ENCODE measurements around the gene PRRT3.
"Not testable (repeated sequence)": the region's sequence is repeated elsewhere in the genome, so short reads cannot be mapped to it uniquely, and the experiment has no call there.

The PRRT3 gene

GRCh38 chr3:9918261-9919038, 33.8 kb downstream of the PRRT3 start:
- in situ Hi-C loops (cut with HindIII; ENCODE audit: low sequenced_read_pairs), result no loop called here

GRCh38 chr3:9917820-9918219, 34.4 kb downstream of the PRRT3 start:
- in situ Hi-C loops (cut with HindIII; ENCODE audit: low sequenced_read_pairs), result no loop called here

- in situ Hi-C loops (cut with HindIII; ENCODE audit: low sequenced_read_pairs), result no loop called here
Measured at GRCh38 chr3:9916734-9917680, 35.2 kb downstream of the PRRT3 start, which contains the start of gene IL17RC. IL17RC (plus strand) TSS chr3:9917098; CDS start chr3:9917316, 218 bp downstream.

- in situ Hi-C loops (cut with HindIII; ENCODE audit: low sequenced_read_pairs), result no loop called here
Measured at GRCh38 chr3:9916346-9916733, 35.9 kb downstream of the PRRT3 start.

GRCh38 chr3:9915254-9916141, 36.7 kb downstream of the PRRT3 start:
- in situ Hi-C loops (cut with HindIII; ENCODE audit: low sequenced_read_pairs), result no loop called here

GRCh38 chr3:9914559-9915253, 37.5 kb downstream of the PRRT3 start:
- in situ Hi-C loops (cut with HindIII; ENCODE audit: low sequenced_read_pairs), result no loop called here

GRCh38 chr3:9914011-9914410, 38.2 kb downstream of the PRRT3 start:
- in situ Hi-C loops (cut with HindIII; ENCODE audit: low sequenced_read_pairs), result no loop called here

GRCh38 chr3:9913601-9914000, 38.6 kb downstream of the PRRT3 start:
- in situ Hi-C loops (cut with HindIII; ENCODE audit: low sequenced_read_pairs), result no loop called here

GRCh38 chr3:9912294-9912935, 39.8 kb downstream of the PRRT3 start:
- in situ Hi-C loops (cut with HindIII; ENCODE audit: low sequenced_read_pairs), result no loop called here

GRCh38 chr3:9911863-9912262, 40.3 kb downstream of the PRRT3 start:
- in situ Hi-C loops (cut with HindIII; ENCODE audit: low sequenced_read_pairs), result no loop called here

GRCh38 chr3:9909221-9910013, 42.8 kb downstream of the PRRT3 start:
- in situ Hi-C loops (cut with HindIII; ENCODE audit: low sequenced_read_pairs), result no loop called here

GRCh38 chr3:9908286-9908685, 43.9 kb downstream of the PRRT3 start:
- in situ Hi-C loops (cut with HindIII; ENCODE audit: low sequenced_read_pairs), result no loop called here

- in situ Hi-C loops (cut with HindIII; ENCODE audit: low sequenced_read_pairs), result no loop called here
Measured at GRCh38 chr3:9906480-9906879, 45.7 kb downstream of the PRRT3 start.

GRCh38 chr3:9903904-9904303, 48.3 kb downstream of the PRRT3 start:
- in situ Hi-C loops (cut with HindIII; ENCODE audit: low sequenced_read_pairs), result no loop called here

GRCh38 chr3:9903238-9903624, 49.0 kb downstream of the PRRT3 start:
- in situ Hi-C loops (cut with HindIII; ENCODE audit: low sequenced_read_pairs), result no loop called here

GRCh38 chr3:9902372-9903237, 49.6 kb downstream of the PRRT3 start, which contains the start of gene IL17RE:
IL17RE (plus strand) TSS chr3:9902848; CDS start chr3:9902933, 85 bp downstream.
- in situ Hi-C loops (cut with HindIII; ENCODE audit: low sequenced_read_pairs), result no loop called here

GRCh38 chr3:9901967-9902366, 50.2 kb downstream of the PRRT3 start:
- in situ Hi-C loops (cut with HindIII; ENCODE audit: low sequenced_read_pairs), result no loop called here

- in situ Hi-C loops (cut with HindIII; ENCODE audit: low sequenced_read_pairs), result not testable (repeated sequence)
Measured at GRCh38 chr3:9900965-9901415, 51.2 kb downstream of the PRRT3 start.
